ENCODE data around the gene ANKIB1. TPM values are rescaled to one million over a fixed set of nuclear protein-coding genes. Genes with fewer than 3 reads are reported as not detected.
"Not testable (repeated sequence)": the region's sequence is repeated elsewhere in the genome, so short reads cannot be mapped to it uniquely, and the experiment has no call there.

ANKIB1 gene
- polyA plus RNA-seq, 4 donors, result 35.1 to 56.0 (median 44.9) TPM

DNA sequence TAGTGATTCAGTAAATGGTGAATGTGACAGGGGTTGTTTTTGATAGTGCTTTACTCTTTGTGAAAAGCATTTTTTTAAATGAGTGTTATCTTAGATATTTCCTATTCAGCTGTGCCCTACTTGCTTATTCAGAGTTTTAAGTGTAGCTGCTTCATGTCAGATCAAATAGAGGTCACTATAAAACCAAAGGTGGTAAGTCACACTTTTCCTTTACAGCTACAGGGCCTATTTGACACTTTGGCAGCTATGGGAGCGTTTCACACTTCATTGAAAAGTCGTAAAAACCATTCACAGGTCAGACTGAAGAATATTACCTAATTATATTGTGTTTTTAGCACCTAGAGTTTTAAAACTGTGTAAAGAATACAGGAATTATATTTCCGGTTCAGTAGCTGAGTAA is 67.3 kb downstream of the ANKIB1 start:
- no peak for DNase-seq (ENCODE audit: low read depth in 4 of 4, low spot score in 2 of 4)

GRCh38 chr7:92319243-92319642 is 73.5 kb downstream of the ANKIB1 start:
- DNase-seq (ENCODE audit: low read depth in 4 of 4, low spot score in 2 of 4), result no peak

DNA sequence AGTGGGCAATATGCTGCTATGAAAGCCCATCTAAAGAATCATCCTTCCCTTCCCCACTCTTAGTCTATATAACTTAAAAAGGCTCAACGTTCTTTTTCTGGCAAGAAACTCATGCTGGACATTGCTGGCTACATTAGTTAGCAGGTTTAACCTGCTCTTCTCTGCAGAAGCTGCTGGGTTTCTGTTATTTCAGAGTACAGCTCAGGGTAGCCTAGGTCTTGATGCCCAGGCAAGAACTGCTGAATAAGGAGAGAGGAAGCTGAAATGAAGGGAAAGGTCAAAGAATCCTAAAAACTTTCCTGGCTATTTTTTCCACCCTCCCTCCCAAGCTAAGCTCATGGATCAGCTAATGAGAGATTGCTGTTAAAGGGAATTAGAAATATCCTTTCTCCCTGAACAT is 79.4 kb downstream of the ANKIB1 start:
- no peak for DNase-seq (ENCODE audit: low read depth in 4 of 4, low spot score in 2 of 4)

DNA sequence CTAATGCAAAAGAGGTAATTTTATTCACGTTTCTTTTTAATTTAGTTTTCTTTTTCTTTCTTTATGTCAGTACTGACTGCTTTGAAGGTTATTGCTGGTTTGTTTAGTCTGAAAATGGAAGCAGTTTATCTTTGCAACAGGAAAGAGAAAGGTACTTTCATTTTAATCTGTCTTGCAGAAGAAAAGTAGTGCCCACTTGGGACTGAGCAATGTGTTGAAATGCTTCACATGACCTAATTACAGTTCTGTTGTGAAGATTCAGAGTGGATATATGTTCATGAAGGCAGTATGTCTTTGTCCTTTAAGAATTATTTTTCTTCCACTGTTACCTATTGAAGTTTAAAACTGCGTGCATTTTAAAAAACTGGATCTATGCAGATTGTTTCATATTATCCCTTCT is 80.1 kb downstream of the ANKIB1 start:
- DNase-seq (ENCODE audit: low read depth in 4 of 4, low spot score in 2 of 4), result no peak

DNA sequence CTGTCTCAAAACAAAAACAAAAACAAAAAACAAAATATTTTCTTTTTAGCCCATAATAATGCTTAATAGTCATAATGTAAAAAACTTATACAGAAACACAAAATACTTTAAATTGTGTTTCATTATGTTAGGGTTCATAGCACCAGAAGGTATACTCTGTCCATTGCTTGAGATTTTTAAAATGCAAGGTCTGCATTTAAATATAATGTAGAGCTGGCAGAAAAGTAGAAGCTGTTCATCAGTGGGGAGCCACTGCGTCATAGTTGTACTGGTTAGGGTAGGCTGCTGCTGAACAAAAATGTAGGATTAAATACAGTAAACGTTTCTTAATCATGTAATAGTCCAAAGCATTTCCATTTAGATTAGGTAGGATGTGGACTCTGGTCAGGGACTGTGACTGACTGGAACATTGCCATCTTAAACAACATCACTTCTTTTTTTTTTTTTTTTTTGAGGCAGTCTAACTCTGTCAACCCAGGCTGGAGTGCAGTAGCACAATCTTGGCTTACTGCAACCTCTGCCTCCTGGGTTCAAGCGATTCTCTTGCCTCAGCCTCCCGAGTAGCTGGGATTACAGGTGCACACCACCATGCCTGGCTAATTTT is 85.2 kb downstream of the ANKIB1 start:
- no peak for DNase-seq (ENCODE audit: low read depth in 4 of 4, low spot score in 2 of 4)

DNA sequence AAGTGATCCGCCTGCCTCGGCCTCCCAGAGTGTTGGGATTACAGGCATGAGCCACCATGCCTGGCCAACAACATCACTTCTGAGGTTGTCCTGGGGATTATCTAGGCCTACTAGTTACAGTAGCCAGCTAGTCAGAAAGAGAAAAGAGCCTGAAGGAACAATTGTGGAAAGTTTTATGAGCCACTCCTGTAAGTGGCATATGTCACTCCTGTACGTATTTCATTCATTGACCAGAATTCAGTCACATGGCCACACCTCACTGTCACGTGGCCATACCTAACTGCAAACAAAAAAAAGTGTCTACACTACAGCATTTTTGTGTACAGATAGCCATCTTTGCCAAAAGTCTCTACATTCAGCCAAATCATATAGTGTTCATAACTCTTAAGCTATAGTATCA is 85.7 kb downstream of the ANKIB1 start:
- no peak for DNase-seq (ENCODE audit: low read depth in 4 of 4, low spot score in 2 of 4)

- no peak for DNase-seq (ENCODE audit: low read depth in 4 of 4, low spot score in 2 of 4)
Measured at GRCh38 chr7:92332782-92333181, 87.0 kb downstream of the ANKIB1 start.

DNA sequence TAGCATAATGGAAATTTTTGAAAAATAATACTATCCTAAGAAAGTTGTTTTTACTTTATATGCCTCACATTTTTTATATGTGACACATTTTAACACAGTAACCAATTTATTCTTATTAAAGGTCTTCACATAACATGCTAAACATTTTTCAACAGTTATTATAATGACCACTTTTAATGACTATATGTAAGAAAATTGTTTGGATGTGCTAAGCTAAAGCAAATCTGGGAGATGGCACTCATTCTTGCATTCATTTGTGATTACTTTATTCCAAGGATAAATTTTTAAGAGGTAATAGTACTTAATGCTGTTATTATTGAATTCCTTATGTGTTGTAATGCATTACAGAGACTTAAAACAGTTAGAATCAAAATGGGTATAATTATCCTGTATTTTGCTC is 88.1 kb downstream of the ANKIB1 start:
- no peak for DNase-seq (ENCODE audit: low read depth in 4 of 4, low spot score in 2 of 4)

DNA sequence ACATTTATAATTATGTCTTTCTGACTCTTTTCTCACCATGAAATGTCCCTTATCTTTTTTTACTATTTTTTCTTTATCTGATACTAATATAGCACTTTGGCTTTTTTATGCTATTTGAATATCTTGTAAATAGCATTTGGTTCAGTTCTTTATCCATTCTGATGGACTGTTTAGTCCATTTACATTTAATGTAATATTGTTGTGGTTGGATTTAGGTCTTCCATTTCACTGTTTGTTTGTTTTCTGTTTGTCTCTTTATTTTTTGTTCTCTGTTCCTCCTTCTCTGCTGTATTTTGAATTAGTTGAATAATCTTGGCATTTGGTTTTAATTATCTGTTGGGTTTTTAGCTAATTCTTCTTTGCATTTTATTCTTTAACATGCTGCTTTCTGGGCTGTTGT is 89.8 kb downstream of the ANKIB1 start:
- DNase-seq (ENCODE audit: low read depth in 4 of 4, low spot score in 2 of 4), result no peak

DNA sequence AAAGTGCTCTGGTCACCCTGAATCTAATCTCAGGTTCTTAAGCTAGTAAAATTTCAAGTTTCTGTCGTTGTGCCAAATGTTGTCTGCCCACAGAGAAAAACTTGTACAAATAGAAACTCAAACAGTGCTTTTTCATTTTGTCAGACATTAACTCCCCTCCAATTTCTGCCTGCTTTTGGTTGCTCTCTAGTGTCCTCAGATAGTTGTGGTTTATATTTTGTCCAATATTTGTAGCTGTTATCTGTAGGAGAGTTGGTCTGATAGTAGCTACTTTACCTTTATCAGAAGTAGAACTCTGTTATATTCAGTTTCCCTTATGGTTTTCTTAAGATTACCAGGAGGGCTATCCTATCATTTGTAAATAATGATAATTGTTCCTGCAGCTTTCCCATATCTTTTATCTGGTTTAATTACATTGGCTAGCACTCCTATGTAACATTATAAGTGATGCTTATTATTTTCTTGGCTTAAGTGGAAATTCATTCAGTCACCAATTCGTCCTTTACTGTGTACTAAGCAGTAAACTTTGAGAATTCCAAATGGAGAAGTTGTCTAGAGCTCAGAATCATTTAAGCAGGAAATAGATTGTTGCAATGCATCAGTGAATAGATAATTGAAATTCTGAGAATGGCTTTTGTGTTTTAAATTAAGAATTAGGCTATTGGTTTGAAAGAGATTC is 91.0 kb downstream of the ANKIB1 start:
- no peak for DNase-seq (ENCODE audit: low read depth in 4 of 4, low spot score in 2 of 4)

GRCh38 chr7:92340016-92340415 is 94.2 kb downstream of the ANKIB1 start:
- DNase-seq (ENCODE audit: low read depth in 4 of 4, low spot score in 2 of 4), result no peak

DNA sequence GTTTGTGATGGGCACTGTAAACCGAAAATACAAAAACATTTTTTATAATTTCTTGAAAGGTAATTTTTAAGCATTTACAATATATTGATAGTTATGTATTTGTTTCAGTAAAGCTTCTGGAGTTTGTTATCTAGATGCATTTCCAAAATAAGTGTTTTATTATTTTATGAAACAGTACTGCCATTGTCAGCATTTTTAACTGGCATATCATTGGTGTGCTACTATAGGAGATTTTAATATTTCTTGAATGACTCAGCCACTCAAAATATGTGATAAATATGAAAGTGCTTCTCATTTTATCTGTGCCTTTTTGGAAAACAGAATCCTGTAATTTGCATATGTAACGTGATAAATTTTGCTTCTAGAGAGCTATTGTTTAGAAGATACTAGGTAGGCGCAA is 97.9 kb downstream of the ANKIB1 start:
- DNase-seq (ENCODE audit: low read depth in 4 of 4, low spot score in 2 of 4), result no peak

DNA sequence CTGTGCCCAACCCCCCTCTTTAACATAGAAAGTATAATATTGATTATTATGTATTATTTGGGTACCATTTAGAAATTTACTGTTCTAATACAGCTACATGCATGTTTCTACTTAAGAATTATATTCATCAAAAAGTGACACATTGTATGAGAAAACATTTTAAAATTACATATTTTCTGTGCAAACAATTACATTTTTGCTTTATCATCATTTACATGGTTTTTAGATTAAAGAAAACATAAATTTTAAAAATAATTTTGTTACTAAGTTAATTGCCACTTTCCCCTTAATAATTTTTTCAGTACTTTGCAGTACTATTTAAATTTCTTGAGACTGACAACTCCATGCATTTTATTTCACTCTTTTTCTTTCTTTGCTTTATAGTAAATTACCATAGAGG is 106.2 kb downstream of the ANKIB1 start:
- DNase-seq (ENCODE audit: low read depth in 4 of 4, low spot score in 2 of 4), result no peak

DNA sequence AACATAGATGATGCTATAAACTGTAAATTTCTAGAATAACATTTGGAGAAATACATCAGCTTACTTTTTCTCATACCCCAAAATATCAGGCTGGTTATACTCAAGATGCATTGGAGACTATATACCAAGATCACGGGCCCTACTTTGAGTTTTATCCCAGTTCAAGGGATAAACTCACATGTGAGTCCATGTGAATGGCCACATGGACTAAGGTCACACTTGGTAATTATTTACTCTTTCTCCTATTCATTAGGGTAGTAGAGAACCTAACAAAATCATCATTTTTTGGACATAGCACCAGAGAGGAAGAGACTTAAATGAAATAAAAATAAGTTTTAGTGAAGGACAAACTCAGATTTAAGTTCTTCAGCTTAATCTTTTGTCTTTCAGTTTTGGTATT is 108.4 kb downstream of the ANKIB1 start:
- DNase-seq (ENCODE audit: low read depth in 4 of 4, low spot score in 2 of 4), result no peak

DNA sequence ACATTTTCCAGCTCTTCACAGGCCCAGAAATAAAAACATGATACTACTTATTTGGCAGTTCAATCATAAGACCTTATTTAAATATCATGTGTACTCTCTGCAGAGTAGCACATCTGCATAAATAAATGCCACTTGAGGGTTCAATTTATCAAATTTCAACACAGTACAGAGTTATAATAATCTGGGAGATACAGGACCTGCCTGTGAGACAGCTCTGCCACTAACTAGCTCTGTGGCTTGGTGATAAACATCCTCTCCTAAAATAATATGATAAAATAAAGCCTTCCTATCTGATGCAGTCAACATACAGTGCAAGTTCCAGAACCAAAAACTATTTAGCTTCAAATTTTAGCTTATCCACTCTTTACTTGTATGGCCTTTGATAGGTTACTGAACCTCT is 110.6 kb downstream of the ANKIB1 start:
- no peak for DNase-seq (ENCODE audit: low read depth in 4 of 4, low spot score in 2 of 4)

GRCh38 chr7:92357260-92357659 is 111.5 kb downstream of the ANKIB1 start:
- DNase-seq (ENCODE audit: low read depth in 4 of 4, low spot score in 2 of 4), result no peak

DNA sequence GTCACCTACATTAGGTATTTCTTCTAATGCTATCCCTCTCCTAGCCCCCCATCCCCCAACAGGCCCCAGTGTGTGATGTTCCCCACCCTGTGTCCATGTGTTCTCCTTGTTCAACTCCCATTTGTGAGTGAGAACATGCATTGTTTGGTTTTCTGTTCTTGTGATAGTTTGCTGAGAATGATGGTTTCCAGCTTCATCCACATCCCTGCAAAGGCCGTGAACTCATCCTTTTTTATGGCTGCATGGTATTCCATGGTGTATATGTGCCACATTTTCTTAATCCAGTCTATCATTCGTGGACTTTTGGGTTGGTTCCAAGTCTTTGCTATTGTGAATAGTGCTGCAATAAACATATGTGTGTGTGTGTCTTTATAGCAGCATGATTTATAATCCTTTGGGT is 113.4 kb downstream of the ANKIB1 start:
- not testable (repeated sequence) for DNase-seq (ENCODE audit: low read depth in 4 of 4, low spot score in 2 of 4)

- DNase-seq (ENCODE audit: low read depth in 4 of 4, low spot score in 2 of 4), result no peak
Measured at GRCh38 chr7:92359801-92360200, 114.0 kb downstream of the ANKIB1 start.

DNA sequence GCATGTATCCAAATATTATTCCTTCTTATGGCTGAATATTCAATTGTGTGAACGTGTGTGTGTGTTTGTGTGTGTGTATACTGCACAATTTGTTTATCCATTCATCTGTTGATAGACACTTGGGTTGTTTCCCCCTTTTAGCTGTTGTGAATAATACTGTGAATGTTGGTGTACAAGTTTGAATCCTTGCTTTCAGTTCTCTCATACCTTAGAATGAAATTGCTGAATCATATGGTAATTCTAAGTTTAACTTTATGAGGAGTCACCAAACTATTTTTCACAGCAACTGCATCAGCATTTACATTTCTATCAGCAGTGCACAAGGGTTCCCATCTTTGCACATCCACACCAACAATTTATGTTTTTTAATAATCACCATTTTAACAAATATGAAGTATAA is 114.6 kb downstream of the ANKIB1 start:
- no peak for DNase-seq (ENCODE audit: low read depth in 4 of 4, low spot score in 2 of 4)

GRCh38 chr7:92362131-92362530 is 116.4 kb downstream of the ANKIB1 start:
- DNase-seq (ENCODE audit: low read depth in 4 of 4, low spot score in 2 of 4), result no peak

GRCh38 chr7:92366730-92367129 is 121.0 kb downstream of the ANKIB1 start:
- DNase-seq (ENCODE audit: low read depth in 4 of 4, low spot score in 2 of 4), result no peak

- DNase-seq (ENCODE audit: low read depth in 4 of 4, low spot score in 2 of 4), result no peak
Measured at GRCh38 chr7:92368741-92369140, 123.0 kb downstream of the ANKIB1 start.

- no peak for DNase-seq (ENCODE audit: low read depth in 4 of 4, low spot score in 2 of 4)
Measured at GRCh38 chr7:92375013-92375412, 129.2 kb downstream of the ANKIB1 start.
